Amniotic epithelial cell (primary cell): ENCODE results near the gene NUDT16L1.
A peak's percentile ranks its signal among the peaks of the same experiment; 100 is the strongest.

Experiments
- DNase-seq: peaks from one replicate; pipeline ENCODE4 v3.0.0-alpha.2; 2010; ENCODE audit warnings: low read depth

NUDT16L1 gene

GRCh38 chr16:4663777-4664465, 29.4 kb upstream of the NUDT16L1 start:
- DNase-seq: peak; percentile 12

GRCh38 chr16:4664538-4665418, 28.6 kb upstream of the NUDT16L1 start:
- no peak for DNase-seq

DNA sequence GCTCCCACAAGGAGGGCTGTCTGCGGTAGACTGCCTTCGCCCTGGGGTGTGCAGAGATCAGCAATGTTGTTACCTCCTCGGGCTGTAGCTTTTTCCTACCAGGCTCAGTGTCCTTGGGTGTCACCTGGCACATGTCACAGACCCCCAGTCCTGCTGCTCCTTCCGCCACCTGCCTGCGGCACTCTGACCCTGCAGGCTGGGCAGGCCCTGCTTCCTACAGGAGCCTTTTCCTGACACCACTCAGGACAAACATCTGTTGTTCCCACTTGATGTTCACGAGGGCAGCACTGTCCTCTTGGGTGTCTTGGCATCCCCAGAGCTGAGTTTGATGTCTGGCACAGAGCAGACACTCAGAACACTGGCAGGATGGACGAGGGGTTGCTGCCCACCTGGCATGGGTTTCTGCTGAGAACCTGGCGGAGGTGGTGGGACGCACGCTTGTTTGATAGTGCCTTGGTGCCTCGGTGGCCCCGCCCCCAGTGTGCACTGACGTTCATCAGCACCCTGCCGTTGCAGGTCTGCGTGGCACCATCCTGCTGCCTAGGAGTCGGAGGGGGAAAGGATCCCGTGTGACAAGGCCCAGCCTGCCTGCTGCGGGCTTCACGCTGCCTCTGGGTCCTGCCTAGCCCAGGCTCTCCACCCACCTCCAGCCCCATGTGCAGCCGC, 26.7 kb upstream of the NUDT16L1 start:
- DNase-seq: no peak

GRCh38 chr16:4667203-4667963, 26.0 kb upstream of the NUDT16L1 start:
- no peak for DNase-seq

DNA sequence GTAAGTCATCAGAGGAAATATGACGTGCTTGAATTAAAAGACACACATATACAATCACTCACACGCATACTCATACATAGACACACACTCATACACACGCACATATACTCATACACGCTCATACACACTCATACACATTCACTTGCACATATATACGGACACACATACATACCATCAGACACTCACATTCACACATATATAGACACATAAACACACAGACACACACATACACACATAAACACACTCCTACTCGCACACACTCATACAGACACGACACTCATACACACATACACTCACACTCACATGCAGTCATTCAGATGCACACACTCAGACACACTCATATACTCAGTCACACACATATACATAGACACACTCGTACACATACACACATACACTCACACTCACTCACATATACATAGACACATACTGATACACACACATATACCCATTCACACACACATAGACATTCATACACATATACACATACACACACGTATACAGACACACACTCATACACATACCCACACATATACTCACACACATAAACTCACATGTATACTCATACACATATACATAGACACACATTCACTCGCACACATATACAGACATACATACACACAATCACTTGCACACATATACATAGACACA, 24.9 kb upstream of the NUDT16L1 start:
- no peak for DNase-seq

- DNase-seq: no peak
These were observed 19.8 kb upstream of the NUDT16L1 start for GRCh38 chr16:4673387-4674046.

DNA sequence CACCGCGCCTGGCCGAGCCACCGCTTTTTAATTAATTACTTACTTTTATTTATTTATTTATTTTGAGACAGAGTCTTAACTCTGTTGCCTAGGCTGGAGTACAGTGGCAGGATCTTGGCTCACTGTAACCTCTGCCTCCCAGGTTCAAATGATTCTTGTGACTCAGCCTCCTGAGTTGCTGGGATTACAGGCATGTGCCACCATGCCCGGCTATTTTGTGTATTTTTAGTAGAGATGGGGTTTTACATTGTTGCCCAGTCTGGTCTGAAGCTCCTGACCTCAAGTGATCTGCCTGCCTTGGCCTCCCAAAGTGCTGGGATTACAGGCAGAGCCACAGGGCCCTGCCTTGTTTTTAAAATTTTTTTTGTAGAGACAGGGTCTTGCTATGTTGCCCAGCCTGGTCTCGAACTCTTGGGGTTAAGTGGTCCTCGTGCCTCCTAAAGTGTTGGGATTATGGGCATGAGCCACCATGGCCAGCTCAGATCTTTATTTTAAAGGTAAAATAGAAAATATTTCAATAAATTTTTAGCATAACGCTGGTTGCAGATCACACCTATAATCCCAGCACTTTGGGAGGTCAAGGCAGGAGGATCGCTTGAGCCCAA, 18.3 kb upstream of the NUDT16L1 start:
- DNase-seq: no peak

DNA sequence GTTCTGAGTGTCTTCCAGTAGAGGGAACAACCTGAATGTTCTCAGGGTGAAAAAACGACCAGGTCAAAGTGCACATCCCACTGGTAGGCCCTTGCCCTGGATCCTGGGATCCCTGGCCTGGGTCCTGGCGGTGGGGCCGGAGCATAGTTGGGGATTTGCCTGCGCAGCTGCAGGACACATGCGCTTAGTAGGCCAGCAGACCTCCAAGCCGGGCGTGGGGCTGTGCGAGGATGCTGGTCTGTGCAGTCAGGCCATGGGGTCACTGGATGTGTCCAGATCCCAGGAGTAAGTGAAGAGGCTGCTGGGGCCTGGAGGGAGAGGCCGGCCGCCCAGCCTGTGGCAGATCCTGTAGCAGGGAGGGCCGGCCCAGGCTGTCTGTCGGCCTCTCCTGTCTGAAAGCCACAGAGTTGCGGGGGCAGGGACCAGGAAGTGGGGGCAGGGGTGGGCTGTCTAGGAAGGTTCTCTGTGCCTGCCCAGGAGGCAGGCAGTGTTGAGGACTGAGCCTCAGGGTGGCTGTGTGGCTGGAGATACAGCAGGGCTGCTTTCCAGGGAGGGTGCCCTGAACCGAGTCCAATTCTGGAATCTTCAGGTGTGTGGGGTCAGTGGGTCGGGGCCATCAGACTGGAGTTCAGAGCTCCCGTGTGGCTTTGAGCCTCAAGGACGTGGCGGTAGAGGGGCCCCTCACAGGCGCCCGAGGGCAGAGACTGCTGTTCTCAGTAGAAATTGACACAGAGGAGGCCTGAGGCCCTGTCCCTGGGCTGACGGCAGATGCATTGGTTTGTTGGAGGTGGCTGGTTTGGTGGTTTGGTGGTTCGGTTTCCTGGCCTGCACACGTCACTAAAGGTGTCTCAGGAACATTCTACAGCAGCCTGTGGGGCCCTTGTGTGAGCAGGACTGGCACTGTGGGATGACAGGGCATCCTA, 17.2 kb upstream of the NUDT16L1 start:
- no peak for DNase-seq

- no peak for DNase-seq
These were observed 16.5 kb upstream of the NUDT16L1 start for GRCh38 chr16:4676831-4677230.

DNA sequence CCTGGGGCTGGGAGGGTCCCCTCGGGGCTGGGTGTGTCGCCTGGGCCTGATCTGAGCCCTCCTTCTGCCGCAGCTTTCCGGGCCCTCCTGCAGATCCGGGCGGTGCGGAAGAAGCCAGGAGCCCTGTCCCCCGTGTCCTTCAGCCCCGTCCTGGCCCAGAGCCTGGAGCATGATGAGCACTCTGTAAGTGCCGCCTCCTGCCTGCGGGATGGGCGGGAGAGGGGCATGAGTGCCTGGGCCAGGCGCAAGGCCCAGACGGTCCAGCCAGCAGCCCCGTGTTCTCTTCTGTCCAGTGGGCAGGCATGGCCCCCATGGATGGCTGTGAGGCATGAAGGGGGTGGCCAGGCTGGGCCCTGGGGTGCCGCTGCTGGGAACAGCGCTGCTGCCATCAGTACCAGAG, 16.0 kb upstream of the NUDT16L1 start:
- no peak for DNase-seq

- DNase-seq: no peak
These were observed 15.4 kb upstream of the NUDT16L1 start for GRCh38 chr16:4677994-4678393.

DNA sequence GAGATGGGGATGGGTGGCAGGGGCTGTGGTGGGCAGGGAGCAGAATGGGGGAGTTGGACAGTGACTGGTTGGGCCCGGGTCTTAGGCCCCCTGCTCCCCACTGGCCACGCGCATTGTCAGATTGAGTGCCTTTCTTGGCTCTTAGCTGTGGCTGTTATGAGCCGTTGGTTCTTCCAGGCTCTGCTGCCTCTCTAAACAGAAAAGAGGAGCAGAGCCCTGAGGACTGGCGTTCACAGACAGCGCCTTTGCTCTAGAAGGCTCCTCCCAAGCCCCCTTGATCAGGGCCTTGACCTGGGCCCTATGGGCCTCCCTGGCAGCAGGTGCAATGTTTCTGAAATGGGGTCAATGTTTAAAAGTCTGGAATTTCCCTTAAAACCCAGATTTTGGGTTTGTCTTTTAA, 14.8 kb upstream of the NUDT16L1 start:
- DNase-seq: no peak

DNA sequence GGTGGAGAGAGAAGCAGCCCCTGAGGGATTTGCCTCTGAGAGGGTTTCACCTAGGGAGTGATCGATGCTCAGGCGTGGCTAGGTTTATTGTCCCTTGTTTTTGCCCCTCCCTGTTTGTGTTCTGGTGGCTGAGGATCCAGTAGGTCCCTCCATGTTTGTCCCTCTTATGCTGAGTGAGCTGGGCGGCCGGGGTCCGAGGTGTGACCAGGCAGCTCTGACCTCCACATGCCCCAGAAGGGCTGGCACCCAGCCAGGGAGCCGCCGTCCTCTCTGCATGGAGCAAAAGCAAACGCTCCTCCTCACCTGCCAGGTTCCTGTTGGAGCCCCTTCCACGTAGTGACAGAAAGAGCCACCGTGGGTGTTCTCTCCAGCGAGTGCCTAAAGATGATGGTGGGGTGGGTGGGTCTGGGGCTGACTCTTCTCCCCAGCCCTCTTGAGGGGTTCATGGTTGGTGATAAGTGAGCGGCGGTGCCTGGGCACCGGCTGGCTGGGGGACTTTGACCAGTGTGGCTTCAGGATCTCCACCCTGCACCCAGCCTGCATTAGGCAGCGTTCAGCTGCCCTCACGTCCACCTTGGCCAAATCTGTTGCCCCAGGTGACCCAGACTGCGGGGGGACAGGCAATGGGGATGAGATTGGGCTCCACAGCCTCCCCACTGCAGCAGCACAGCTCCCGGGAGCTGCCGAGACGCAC, 14.1 kb upstream of the NUDT16L1 start:
- DNase-seq: no peak

GRCh38 chr16:4679850-4680636, 13.3 kb upstream of the NUDT16L1 start:
- no peak for DNase-seq

GRCh38 chr16:4680673-4681470, 12.5 kb upstream of the NUDT16L1 start:
- DNase-seq: no peak

DNA sequence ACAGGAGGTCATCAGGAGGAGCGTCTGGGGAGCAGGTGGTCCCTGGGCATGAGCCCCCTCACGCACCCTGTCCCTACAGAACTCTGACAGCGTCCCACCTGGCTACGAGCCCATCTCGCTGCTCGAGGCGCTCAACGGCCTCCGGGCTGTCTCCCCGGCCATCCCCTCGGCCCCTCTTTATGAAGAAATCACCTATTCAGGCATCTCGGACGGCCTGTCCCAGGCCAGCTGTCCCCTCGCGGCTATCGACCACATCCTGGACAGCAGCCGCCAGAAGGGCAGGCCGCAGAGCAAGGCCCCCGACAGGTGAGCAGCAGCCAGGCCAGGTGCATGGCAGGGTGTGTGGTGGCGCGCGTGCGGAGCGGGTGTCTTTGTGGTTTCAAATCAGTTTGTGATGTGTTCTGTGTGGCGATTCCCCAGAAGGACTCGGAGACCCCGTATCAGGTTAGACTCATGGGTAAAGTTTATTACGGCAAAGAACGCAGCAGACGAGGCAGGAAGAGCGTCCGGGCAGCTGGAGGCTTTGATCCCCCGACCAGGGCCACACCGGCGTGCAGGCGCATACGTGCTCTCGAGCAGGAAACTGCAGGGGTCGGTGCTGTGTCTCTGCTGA, 11.8 kb upstream of the NUDT16L1 start:
- no peak for DNase-seq

DNA sequence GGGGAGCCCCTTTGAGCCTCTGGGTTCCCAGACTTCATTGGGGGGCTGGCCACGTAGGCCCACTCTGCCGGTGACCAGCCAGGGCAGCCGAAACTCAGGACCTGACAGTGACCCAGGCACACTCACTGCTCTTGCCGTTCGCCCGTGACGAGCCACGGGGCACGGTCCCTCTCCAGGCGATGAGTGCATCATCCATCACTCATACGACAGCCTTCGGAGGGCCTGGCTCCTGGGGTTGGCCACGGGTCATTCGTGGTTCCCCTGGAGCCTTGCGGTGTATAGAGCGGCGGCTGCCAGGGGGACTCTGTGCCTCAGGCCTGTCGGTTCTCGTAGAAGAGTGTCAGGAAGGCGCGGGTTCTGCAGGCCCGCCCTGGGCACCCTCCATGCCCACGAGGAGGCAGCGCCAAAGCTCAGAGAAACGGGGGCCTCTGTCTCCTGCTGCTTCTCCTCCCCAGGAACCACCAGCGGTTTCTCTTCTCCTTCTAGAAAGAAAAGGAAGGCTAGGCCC, 11.2 kb upstream of the NUDT16L1 start:
- DNase-seq: no peak
